CD14-positive monocyte (primary cell): ENCODE results near the gene SPTBN1. TPM values are rescaled to one million over a fixed set of nuclear protein-coding genes. Genes with fewer than 3 reads are reported as not detected.

Source experiments
- DNase-seq, 3 donors: peaks; one replicate each; pipeline ENCODE4 v3.0.0-alpha.2; 2011 to 2022
- H2AFZ ChIP-seq: 2 replicates; pipeline ENCODE4 v1.6.0; 2012; ENCODE audit warnings: mild to moderate bottlenecking, low read depth, low read length, inconsistent platforms; ENCODE audit not compliant: insufficient read depth, poor library complexity, severe bottlenecking
- H3K27ac ChIP-seq, 2 donors: 1 replicate in 1 of 2; 2 replicates in 1 of 2; pipeline ENCODE4 v1.5.1; 2012 to 2013; ENCODE audit warnings: low read length in 2 of 2, control low read depth in 1 of 2, inconsistent platforms in 1 of 2, low read depth in 1 of 2, mild to moderate bottlenecking in 1 of 2
- H3K27me3 ChIP-seq, 2 donors: one replicate each; pipeline versions ENCODE4 v1.6.0 to v1.6.1; 2011 to 2013; ENCODE audit warnings: low read length in 2 of 2; ENCODE audit not compliant: control insufficient read depth in 2 of 2, insufficient read depth in 2 of 2
- H3K36me3 ChIP-seq, 2 donors: replicated peaks in 1 of 2; 1 replicate in 1 of 2; 2 replicates in 1 of 2; pipeline versions ENCODE4 v1.5.1 to v1.6.1; 2012 to 2013; ENCODE audit warnings: low read length in 2 of 2, control low read depth in 1 of 2, inconsistent platforms in 1 of 2, mild to moderate bottlenecking in 1 of 2; ENCODE audit not compliant: insufficient read depth in 2 of 2, control insufficient read depth in 1 of 2
- H3K4me1 ChIP-seq, 2 donors: 1 replicate in 1 of 2; 2 replicates in 1 of 2; pipeline versions ENCODE4 v1.5.1 to v1.6.1; 2012 to 2013; ENCODE audit warnings: low read length in 2 of 2, control low read depth in 1 of 2, inconsistent platforms in 1 of 2, mild to moderate bottlenecking in 1 of 2, moderate library complexity in 1 of 2; ENCODE audit not compliant: insufficient read depth in 2 of 2, control insufficient read depth in 1 of 2
- H3K4me2 ChIP-seq: replicated peaks from 2 replicates; pipeline ENCODE3; 2012; ENCODE audit warnings: low read length, moderate library complexity, mild to moderate bottlenecking; ENCODE audit not compliant: poor library complexity, severe bottlenecking; ENCODE audit errors: extremely low read depth
- H3K4me3 ChIP-seq, 3 experiments: fragments of 200-600 bp in 1 of 3; sonication (generic) in 1 of 3; replicated peaks in 1 of 3; 1 replicate in 2 of 3; 2 replicates in 1 of 3; pipeline ENCODE4 v1.5.1; 2011 to 2013; ENCODE audit warnings: low read length in 3 of 3, mild to moderate bottlenecking in 3 of 3, control low read depth in 2 of 3, low read depth in 2 of 3, inconsistent platforms in 1 of 3, moderate library complexity in 1 of 3
- H3K79me2 ChIP-seq: 2 replicates; pipeline ENCODE4 v1.6.0; 2012; ENCODE audit warnings: mild to moderate bottlenecking, control low read depth, inconsistent platforms, low read length, moderate library complexity; ENCODE audit not compliant: insufficient read depth
- H3K9ac ChIP-seq: 2 replicates; pipeline ENCODE4 v1.6.0; 2017; ENCODE audit warnings: low read length, mild to moderate bottlenecking; ENCODE audit not compliant: insufficient read depth, poor library complexity, severe bottlenecking
- H3K9me3 ChIP-seq, 2 donors: replicated peaks in 1 of 2; 1 replicate in 1 of 2; 2 replicates in 1 of 2; pipeline versions ENCODE4 v1.5.1 to v1.6.1; 2012 to 2013; ENCODE audit warnings: low read length in 2 of 2, control low read depth in 1 of 2; ENCODE audit not compliant: control insufficient read depth in 1 of 2, insufficient read depth in 1 of 2
- H4K20me1 ChIP-seq: 2 replicates; pipeline ENCODE4 v1.6.0; 2012; ENCODE audit warnings: mild to moderate bottlenecking, low read length, control low read depth, moderate library complexity; ENCODE audit not compliant: insufficient read depth
- H3K27ac Mint-ChIP-seq, 7 donors: one replicate each; pipeline ENCODE4 v1.8.0; 2020; ENCODE audit warnings: mild to moderate bottlenecking in 7 of 7, mixed read lengths in 7 of 7, moderate library complexity in 6 of 7, inconsistent platforms in 2 of 7
- H3K27me3 Mint-ChIP-seq, 3 donors: one replicate each; pipeline ENCODE4 v1.8.0; 2021 to 2022; ENCODE audit warnings: low read depth in 3 of 3, mild to moderate bottlenecking in 3 of 3, mixed read lengths in 3 of 3, moderate library complexity in 3 of 3, inconsistent platforms in 1 of 3
- H3K36me3 Mint-ChIP-seq, 2 donors: one replicate each; pipeline ENCODE4 v1.8.0; 2020; ENCODE audit warnings: mixed read lengths in 2 of 2, inconsistent platforms in 1 of 2, mild to moderate bottlenecking in 1 of 2
- H3K4me1 Mint-ChIP-seq: one replicate; pipeline ENCODE4 v1.8.0; 2020; ENCODE audit warnings: mild to moderate bottlenecking, mixed read lengths
- H3K4me3 Mint-ChIP-seq, 2 donors: one replicate each; pipeline ENCODE4 v1.8.0; 2020; ENCODE audit warnings: mild to moderate bottlenecking in 2 of 2, mixed read lengths in 2 of 2, moderate library complexity in 1 of 2
- H3K9me3 Mint-ChIP-seq, 7 donors: one replicate each; pipeline ENCODE4 v1.8.0; 2020 to 2022; ENCODE audit warnings: mixed read lengths in 7 of 7, mild to moderate bottlenecking in 6 of 7, moderate library complexity in 6 of 7, inconsistent platforms in 2 of 7
- CTCF ChIP-seq: fragments of 200-600 bp; IDR thresholded peaks from one replicate; pipeline ENCODE4 v1.8.0; 2022; ENCODE audit warnings: antibody characterized with exemption, mild to moderate bottlenecking
- WGBS: methylation state at CpG from one replicate; pipeline ENCODE4 v1.1.5; 2013; ENCODE audit warnings: missing lambda C conversion rate; ENCODE audit not compliant: insufficient coverage; 5-methylcytosine and 5-hydroxymethylcytosine counted together
- intact Hi-C, 2 donors: fragments of 100-400 bp; cut with micrococcal nuclease; formaldehyde crosslinking; loops; one replicate each; pipeline versions ENCODE4 v1.15.0 to v1.15.1; 2023
- polyA plus RNA-seq, 3 donors: library from polyadenylated mRNA; depleted of rRNA in 1 of 3; unstranded in 2 of 3; stranded (reverse) in 1 of 3; fragments of 300-500 nt in 2 of 3; fragments of >200 nt in 1 of 3; fragmentation: Illumina TruSeq in 2 of 3; gene quantifications; 1 replicate in 2 of 3; 2 replicates in 1 of 3; pipeline ENCODE4 v1.2.3, GENCODE V29; 2012 to 2021

The SPTBN1 gene
- polyA plus RNA-seq, 3 donors = 0.79 to 2.8 (median 1.7) TPM

GRCh38 chr2:54617409-54617808 lies 161.3 kb downstream of the SPTBN1 start:
- peaks cover 27 to 92% of the 10 kb centered on the region in 2 donors for H3K36me3 ChIP-seq
- H2AFZ ChIP-seq = no peak overlapping the region
- H3K27me3 ChIP-seq = no peaks in the 10 kb centered on the region
- Mint-ChIP-seq H3K9me3 (no peaks in the 10 kb centered on the region), H3K4me3 (no peak overlapping the region), H3K36me3 (peaks cover 73 to 81% of the 10 kb centered on the region in 2 donors), H3K27ac (peak overlapping the region in 1 of 7 donors; percentile 44), H3K4me1 (peaks cover 2% of the 10 kb centered on the region), H3K27me3 (no peaks in the 10 kb centered on the region)
- H3K27ac ChIP-seq = no peak overlapping the region
- H3K9ac ChIP-seq = no peak overlapping the region
- H3K79me2 ChIP-seq = peaks cover 3% of the 10 kb centered on the region
- H3K4me1 ChIP-seq = no peaks in the 10 kb centered on the region
- no peaks in the 10 kb centered on the region for H3K9me3 ChIP-seq
- no CpG with 5 or more reads among the region's 7 CpGs for WGBS
- DNase-seq = no peak
- no peak overlapping the region for H3K4me2 ChIP-seq
- TF ChIP-seq CTCF = no peak
- H4K20me1 ChIP-seq = no peaks in the 10 kb centered on the region
- H3K4me3 ChIP-seq = no peak overlapping the region
- intact Hi-C loops = no loop called here

- TF ChIP-seq CTCF = no peak
- H3K9me3 Mint-ChIP-seq = no peaks in the 10 kb centered on the region
- no peaks in the 10 kb centered on the region for H4K20me1 ChIP-seq
- DNase-seq = no peak
- H3K9ac ChIP-seq = no peak overlapping the region
- H3K4me1 Mint-ChIP-seq = peaks cover 2% of the 10 kb centered on the region
- no peaks in the 10 kb centered on the region for H3K9me3 ChIP-seq
- peak overlapping the region in 1 of 7 donors; percentile 41 for H3K27ac Mint-ChIP-seq
- H3K4me3 ChIP-seq = no peak overlapping the region
- H3K36me3 ChIP-seq = peaks cover 33 to 92% of the 10 kb centered on the region in 2 donors
- WGBS = no CpG with 5 or more reads among the region's 5 CpGs
- H3K27ac ChIP-seq = no peak overlapping the region
- H2AFZ ChIP-seq = no peak overlapping the region
- H3K36me3 Mint-ChIP-seq = peaks cover 76 to 84% of the 10 kb centered on the region in 2 donors
- H3K79me2 ChIP-seq = no peaks in the 10 kb centered on the region
- intact Hi-C loops = no loop called here
- no peak overlapping the region for H3K4me2 ChIP-seq
- no peaks in the 10 kb centered on the region for H3K27me3 ChIP-seq
- no peaks in the 10 kb centered on the region for H3K4me1 ChIP-seq
- no peak overlapping the region for H3K4me3 Mint-ChIP-seq
- no peaks in the 10 kb centered on the region for H3K27me3 Mint-ChIP-seq
Observed at GRCh38 chr2:54618646-54619565, 162.8 kb downstream of the SPTBN1 start.
